HEK293T (cell line): Measurements from ENCODE around the gene IL4R.

Source experiments
- BHLHE40 ChIP-seq: fragments of 450-650 bp; IDR thresholded peaks from 2 replicates; pipeline ENCODE4 v1.6.1; 2016; ENCODE audit warnings: mild to moderate bottlenecking, moderate library complexity, borderline replicate concordance
- FOXA1 ChIP-seq: fragments of 450-650 bp; IDR thresholded peaks from 2 replicates; pipeline ENCODE4 v1.6.1; 2016; ENCODE audit warnings: mild to moderate bottlenecking
- FOXK2 ChIP-seq: fragments of 450-650 bp; IDR thresholded peaks from 2 replicates; pipeline ENCODE4 v1.6.1; 2016; ENCODE audit warnings: mild to moderate bottlenecking
- LEF1 ChIP-seq: fragments of 450-650 bp; IDR thresholded peaks from 2 replicates; pipeline ENCODE4 v1.6.1; 2017; ENCODE audit warnings: mild to moderate bottlenecking, borderline replicate concordance
- NFRKB ChIP-seq: fragments of 450-650 bp; IDR thresholded peaks from 2 replicates; pipeline ENCODE4 v1.6.1; 2016; ENCODE audit warnings: mild to moderate bottlenecking, moderate library complexity

DNA sequence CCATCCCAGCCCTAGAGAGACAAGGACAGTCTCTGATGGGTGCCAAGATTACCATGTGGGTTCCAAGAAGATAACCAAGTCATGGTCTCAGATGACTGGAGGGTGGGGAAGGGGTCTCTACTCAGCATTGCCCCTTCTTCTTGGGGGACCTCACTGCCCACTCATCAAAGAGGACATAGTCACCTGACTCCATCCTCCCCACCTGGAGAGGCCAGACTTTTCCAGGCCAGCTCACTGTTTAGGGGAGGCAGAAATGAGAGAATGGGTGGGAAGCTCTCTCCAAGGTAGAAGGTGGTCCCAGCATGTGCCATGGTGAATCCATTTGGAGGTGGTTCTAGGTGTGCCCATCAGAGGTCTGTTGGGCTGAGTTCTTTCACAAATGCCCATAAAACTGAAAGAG, 67.5 kb downstream of the IL4R start:
- TF ChIP-seq BHLHE40, result no peak
- TF ChIP-seq NFRKB, result no peak
- no peak for TF ChIP-seq FOXK2
- no peak for TF ChIP-seq LEF1
- TF ChIP-seq FOXA1, result no peak
